RWPE1 (cell line): Measurements from ENCODE around the gene IGFALS.

Experiments used
- CTCF ChIA-PET: fragments of 350-600 bp; sonication (Branson Sonifier 250); formaldehyde crosslinking; extraction: SDS; loops from one replicate; lab custom pipeline; 2021; lab: Yijun Ruan, JAX
- POLR2A ChIA-PET: fragments of 400-600 bp; formaldehyde crosslinking; extraction: SDS; loops from one replicate; lab custom pipeline; 2020; ENCODE audit warnings: antibody characterized with exemption; ENCODE audit not compliant: low non-redundant PET; lab: Yijun Ruan, JAX
- DNase-seq: peaks from one replicate; pipeline ENCODE4 v3.0.0; 2012; ENCODE audit warnings: low spot score
- H3K27ac ChIP-seq: fragments of 450-650 bp; 2 replicates; pipeline ENCODE4 v1.5.1; 2017
- TF ChIP-seq, protein P1 (sequence below): fragments of 450-650 bp; conservative IDR thresholded peaks from 2 replicates; pipeline ENCODE4 v1.5.1; 2017; ENCODE audit warnings: low read depth, mild to moderate bottlenecking

The IGFALS gene

DNA sequence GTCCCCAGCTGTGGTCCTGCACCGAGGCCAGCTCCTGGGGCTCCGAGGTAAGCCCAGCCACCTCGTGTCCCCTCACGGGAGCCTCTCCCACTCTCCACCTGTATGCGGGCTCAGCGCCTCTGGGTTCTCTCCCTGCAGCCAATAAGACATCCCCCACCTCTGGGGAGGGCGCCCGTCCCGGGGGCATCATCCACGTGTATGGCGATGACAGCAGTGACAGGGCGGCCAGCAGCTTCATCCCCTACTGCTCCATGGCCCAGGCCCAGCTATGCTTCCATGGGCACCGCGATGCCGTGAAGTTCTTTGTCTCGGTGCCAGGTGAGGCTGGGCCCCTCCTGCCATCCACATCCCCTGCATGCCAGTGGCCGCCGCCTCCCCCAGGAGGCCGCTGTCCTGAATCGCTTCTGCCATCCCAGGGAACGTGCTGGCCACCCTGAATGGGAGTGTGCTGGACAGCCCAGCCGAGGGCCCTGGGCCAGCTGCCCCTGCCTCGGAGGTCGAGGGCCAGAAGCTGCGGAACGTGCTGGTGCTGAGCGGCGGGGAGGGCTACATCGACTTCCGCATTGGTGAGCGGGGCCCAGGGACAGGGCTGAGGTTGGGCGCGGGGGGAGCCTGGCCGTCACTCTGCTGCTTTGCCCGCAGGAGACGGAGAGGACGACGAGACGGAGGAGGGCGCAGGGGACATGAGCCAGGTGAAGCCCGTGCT lies 25.3 kb downstream of the IGFALS start:
- ChIA-PET POLR2A (no interaction called here), CTCF (no interaction called here)
- no peak overlapping the region; the same call in 1 of the 2 replicates for H3K27ac ChIP-seq
- DNase-seq, result no peak
- TF ChIP-seq, protein P1, sequence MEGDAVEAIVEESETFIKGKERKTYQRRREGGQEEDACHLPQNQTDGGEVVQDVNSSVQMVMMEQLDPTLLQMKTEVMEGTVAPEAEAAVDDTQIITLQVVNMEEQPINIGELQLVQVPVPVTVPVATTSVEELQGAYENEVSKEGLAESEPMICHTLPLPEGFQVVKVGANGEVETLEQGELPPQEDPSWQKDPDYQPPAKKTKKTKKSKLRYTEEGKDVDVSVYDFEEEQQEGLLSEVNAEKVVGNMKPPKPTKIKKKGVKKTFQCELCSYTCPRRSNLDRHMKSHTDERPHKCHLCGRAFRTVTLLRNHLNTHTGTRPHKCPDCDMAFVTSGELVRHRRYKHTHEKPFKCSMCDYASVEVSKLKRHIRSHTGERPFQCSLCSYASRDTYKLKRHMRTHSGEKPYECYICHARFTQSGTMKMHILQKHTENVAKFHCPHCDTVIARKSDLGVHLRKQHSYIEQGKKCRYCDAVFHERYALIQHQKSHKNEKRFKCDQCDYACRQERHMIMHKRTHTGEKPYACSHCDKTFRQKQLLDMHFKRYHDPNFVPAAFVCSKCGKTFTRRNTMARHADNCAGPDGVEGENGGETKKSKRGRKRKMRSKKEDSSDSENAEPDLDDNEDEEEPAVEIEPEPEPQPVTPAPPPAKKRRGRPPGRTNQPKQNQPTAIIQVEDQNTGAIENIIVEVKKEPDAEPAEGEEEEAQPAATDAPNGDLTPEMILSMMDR, result no peak

DNA sequence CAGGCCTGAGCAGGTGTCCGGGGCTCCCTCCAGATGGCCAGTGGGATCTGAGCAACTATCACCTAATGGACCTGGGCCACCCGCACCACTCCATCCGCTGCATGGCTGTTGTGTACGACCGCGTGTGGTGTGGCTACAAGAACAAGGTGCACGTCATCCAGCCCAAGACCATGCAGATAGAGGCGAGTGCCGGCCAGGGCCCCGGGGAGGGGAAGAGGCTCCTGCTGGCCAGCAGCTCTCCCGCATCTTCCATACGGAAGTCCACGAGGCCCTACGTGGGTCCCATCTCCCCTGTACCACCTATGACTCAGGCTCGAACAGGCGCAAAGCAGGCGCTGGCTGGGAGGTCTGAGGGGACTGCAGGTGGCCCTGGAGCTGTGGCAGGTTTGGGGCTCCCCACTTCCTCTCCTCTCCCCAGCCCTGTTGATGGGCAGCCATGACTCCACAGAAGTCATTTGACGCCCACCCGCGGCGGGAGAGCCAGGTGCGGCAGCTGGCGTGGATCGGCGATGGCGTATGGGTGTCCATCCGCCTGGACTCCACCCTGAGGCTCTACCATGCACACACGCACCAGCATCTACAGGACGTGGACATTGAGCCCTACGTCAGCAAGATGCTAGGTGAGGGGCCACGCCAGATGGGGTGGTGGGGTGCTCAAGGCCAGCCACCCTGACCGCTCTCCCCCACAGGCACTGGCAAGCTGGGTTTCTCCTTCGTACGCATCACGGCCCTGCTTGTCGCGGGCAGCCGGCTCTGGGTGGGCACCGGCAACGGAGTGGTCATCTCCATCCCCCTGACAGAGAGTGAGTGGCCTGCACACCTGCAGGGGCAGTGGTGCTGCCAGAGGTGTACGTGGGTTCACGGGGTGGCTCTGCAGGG lies 26.1 kb downstream of the IGFALS start:
- TF ChIP-seq, protein P1, result no peak
- no peak for DNase-seq
- POLR2A ChIA-PET, result no interaction called here

DNA sequence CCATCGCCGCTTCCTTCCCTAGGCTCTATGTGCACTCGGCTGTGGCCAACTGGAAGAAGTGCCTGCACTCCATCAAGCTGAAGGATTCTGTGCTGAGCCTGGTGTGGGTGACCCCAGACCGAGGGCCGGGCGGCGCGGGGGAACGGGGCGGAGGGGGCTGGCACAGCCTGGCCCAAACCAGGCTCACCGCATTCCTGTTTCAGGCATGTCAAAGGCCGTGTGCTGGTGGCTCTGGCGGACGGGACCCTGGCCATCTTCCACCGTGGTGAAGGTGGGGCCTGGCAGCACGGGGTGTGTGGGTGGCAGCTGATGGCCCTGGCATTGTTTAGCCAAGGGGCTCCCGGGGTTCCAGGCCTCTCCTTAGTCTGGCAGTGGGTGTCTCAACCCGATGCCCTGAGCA lies 26.8 kb downstream of the IGFALS start:
- peak overlapping the region; percentile 37 for H3K27ac ChIP-seq
- POLR2A ChIA-PET, result no interaction called here
- no peak for DNase-seq
- TF ChIP-seq, protein P1, result no peak
- CTCF ChIA-PET, result interaction anchor here (0.6 kb wide), 1 partner anchor 43 kb away, joined by 3 read pairs; no protein-coding TSS in a partner anchor

More for the DNA sequence above, 26.1 kb downstream of the IGFALS start:
- peak overlapping the region; percentile 37 for H3K27ac ChIP-seq
- CTCF ChIA-PET, result no interaction called here

DNA sequence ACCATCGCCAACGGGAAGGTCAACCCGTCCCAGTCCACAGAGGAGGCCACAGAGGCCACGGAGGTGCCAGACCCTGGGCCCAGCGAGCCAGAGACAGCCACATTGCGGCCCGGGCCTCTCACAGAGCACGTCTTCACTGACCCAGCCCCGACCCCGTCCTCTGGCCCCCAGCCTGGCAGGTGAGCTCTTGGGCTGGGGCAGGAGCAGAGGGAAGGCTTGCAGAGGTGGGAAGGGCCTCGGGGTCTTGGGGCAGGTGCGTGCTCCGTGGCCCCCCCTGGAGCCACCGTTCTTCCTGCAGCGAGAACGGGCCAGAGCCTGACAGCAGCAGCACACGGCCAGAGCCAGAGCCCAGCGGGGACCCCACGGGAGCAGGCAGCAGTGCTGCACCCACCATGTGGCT lies 27.3 kb downstream of the IGFALS start:
- peak overlapping the region; percentile 37; the same call in 1 of the 2 replicates for H3K27ac ChIP-seq
- TF ChIP-seq, protein P1, result no peak
- ChIA-PET POLR2A (no interaction called here), CTCF (interaction anchor here (0.6 kb wide), 1 partner anchor 42 kb away, joined by 3 read pairs; no protein-coding TSS in a partner anchor)
- DNase-seq, result no peak

DNA sequence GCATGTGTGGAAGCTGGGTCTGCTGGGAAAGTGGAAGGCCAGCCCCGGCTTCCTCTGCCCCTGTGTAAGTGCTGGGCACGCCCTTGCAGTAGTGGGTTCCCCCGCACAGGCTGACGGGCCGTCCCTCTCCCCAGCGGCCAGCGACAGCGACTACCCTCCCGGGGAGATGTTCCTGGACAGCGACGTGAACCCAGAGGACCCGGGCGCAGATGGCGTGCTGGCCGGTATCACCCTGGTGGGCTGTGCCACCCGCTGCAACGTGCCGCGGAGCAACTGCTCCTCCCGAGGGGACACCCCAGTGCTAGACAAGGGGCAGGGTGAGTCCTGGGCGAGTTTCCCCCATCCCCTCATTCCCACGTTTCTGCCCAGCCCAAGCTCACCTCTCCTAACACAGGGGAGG lies 27.7 kb downstream of the IGFALS start:
- CTCF ChIA-PET, result interaction anchor here (1.0 kb wide), 1 partner anchor 60 kb away, joined by 4 read pairs; the partner anchor contains the start of gene MAPK8IP3
- TF ChIP-seq, protein P1, result no peak
- POLR2A ChIA-PET, result no interaction called here
- peak overlapping the region; percentile 37; the same call in 1 of the 2 replicates for H3K27ac ChIP-seq
- DNase-seq, result no peak

DNA sequence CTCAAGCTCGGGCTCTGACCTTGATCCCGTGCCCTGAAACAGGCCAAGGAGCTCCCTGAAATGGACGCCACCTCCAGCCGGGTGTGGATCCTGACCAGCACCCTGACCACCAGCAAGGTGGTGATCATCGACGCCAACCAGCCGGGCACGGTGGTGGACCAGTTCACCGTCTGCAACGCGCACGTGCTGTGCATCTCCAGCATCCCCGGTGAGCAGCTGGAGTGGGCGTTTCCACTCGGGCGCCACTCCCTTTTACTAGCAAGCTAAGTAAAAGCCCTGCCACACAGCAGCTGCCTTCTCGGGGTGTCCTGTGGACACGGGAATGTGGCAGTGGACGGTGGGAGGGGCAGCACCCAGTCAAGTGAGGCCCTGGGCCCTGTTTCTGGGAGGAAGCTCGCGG lies 28.5 kb downstream of the IGFALS start:
- TF ChIP-seq, protein P1, result no peak
- DNase-seq, result no peak
- POLR2A ChIA-PET, result no interaction called here
- CTCF ChIA-PET, result interaction anchor here (1.0 kb wide), 2 partner anchors 10 to 59 kb away, joined by 3 to 4 read pairs; partner anchors contain the start of gene MAPK8IP3
- peak overlapping the region; percentile 37 for H3K27ac ChIP-seq
